GM06990 (cell line): ENCODE data around the gene CAPN9.
A peak's percentile ranks its signal among the peaks of the same experiment; 100 is the strongest.

Experiments used
- DNase-seq: peaks from one replicate; pipeline ENCODE4 v3.0.0-alpha.2; 2011; ENCODE audit not compliant: insufficient read length; ENCODE audit errors: extremely low read depth
- H3K27me3 ChIP-seq: replicated peaks from 2 replicates; pipeline ENCODE4 v1.6.0; 2011; ENCODE audit warnings: low read length; ENCODE audit not compliant: control insufficient read depth, insufficient read depth
- H3K36me3 ChIP-seq: 2 replicates; pipeline ENCODE4 v1.5.1; 2011; ENCODE audit warnings: low read length; ENCODE audit not compliant: control insufficient read depth, insufficient read depth
- H3K4me3 ChIP-seq: replicated peaks from 2 replicates; pipeline ENCODE4 v1.5.1; 2011; ENCODE audit warnings: low read depth, mild to moderate bottlenecking, control low read depth, low read length
- CTCF ChIP-seq: IDR thresholded peaks from 2 replicates; pipeline ENCODE4 v1.5.1; 2011; ENCODE audit warnings: low read length, control low read depth, mild to moderate bottlenecking, inconsistent platforms; ENCODE audit not compliant: insufficient read depth, poor library complexity, severe bottlenecking

Gene CAPN9

GRCh38 chr1:230771773-230772354, 24.7 kb downstream of the CAPN9 start:
- Histone ChIP-seq H3K36me3 (no peaks in the 10 kb centered on the region), H3K27me3 (no peaks in the 10 kb centered on the region), H3K4me3 (no peak overlapping the region)
- no peak for DNase-seq
- TF ChIP-seq CTCF, result no peak

GRCh38 chr1:230772457-230773395, 25.5 kb downstream of the CAPN9 start:
- DNase-seq, result no peak
- Histone ChIP-seq H3K36me3 (no peaks in the 10 kb centered on the region), H3K27me3 (no peaks in the 10 kb centered on the region), H3K4me3 (no peak overlapping the region)
- peak; percentile 38 for TF ChIP-seq CTCF

- H3K4me3 ChIP-seq, result no peak overlapping the region
- no peak for TF ChIP-seq CTCF
- H3K27me3 ChIP-seq, result no peaks in the 10 kb centered on the region; the same call in 1 of the 2 replicates
- no peak for DNase-seq
- no peaks in the 10 kb centered on the region for H3K36me3 ChIP-seq
Measured at GRCh38 chr1:230773396-230774033, 26.3 kb downstream of the CAPN9 start.

- TF ChIP-seq CTCF, result no peak
- Histone ChIP-seq H3K4me3 (no peak overlapping the region), H3K27me3 (no peaks in the 10 kb centered on the region; the same call in 1 of the 2 replicates), H3K36me3 (no peaks in the 10 kb centered on the region)
- no peak for DNase-seq
Measured at GRCh38 chr1:230778916-230779590, 31.9 kb downstream of the CAPN9 start.

- Histone ChIP-seq H3K4me3 (no peak overlapping the region), H3K27me3 (no peaks in the 10 kb centered on the region; the same call in 1 of the 2 replicates), H3K36me3 (no peaks in the 10 kb centered on the region)
- DNase-seq, result no peak
- TF ChIP-seq CTCF, result no peak
Measured at GRCh38 chr1:230781131-230781530, 33.9 kb downstream of the CAPN9 start.
